Measurements from ENCODE around the gene RAD51B.

- TF ChIP-seq CTCF (IDR thresholded peaks at IDR 0.05; ENCODE audit: low read length) (no peak), EZH2 (optimal IDR thresholded peaks at IDR 0.05; ENCODE audit: low read depth, low read length) (no peak), EZH2phosphoT487 (IDR thresholded peaks at IDR 0.05; ENCODE audit: low read length) (no peak)
Observed at GRCh38 chr14:68507544-68508081, 688.0 kb downstream of the RAD51B start.
